Neuronal stem cell (in vitro differentiated cells): ENCODE results near the gene DAP3.
"Not testable (repeated sequence)": the region's sequence is repeated elsewhere in the genome, so short reads cannot be mapped to it uniquely, and the experiment has no call there.

Source experiments
- DNase-seq: peaks from one replicate; pipeline ENCODE4 v3.0.0-alpha.2; 2013; ENCODE audit warnings: low spot score
- H2AFZ ChIP-seq: one replicate; pipeline ENCODE4 v1.6.1; 2013; ENCODE audit warnings: mild to moderate bottlenecking, low read length, inconsistent platforms
- H2AK5ac ChIP-seq: 2 replicates; pipeline ENCODE4 v1.6.1; 2013; ENCODE audit warnings: low read depth, mild to moderate bottlenecking, inconsistent platforms, low read length, moderate library complexity, mixed read lengths
- H2BK120ac ChIP-seq: 2 replicates; pipeline ENCODE4 v1.6.1; 2013; ENCODE audit warnings: low read depth, mild to moderate bottlenecking, inconsistent platforms, low read length, moderate library complexity, mixed read lengths
- H2BK12ac ChIP-seq: one replicate; pipeline ENCODE4 v1.6.1; 2013; ENCODE audit warnings: low read length, inconsistent platforms
- H2BK15ac ChIP-seq: 2 replicates; pipeline ENCODE4 v1.6.1; 2013; ENCODE audit warnings: mild to moderate bottlenecking, low read length, inconsistent platforms, mixed read lengths
- H2BK5ac ChIP-seq: one replicate; pipeline ENCODE4 v1.6.1; 2013; ENCODE audit warnings: inconsistent platforms, mild to moderate bottlenecking, low read length, moderate library complexity
- H3K14ac ChIP-seq: one replicate; pipeline ENCODE4 v1.6.1; 2013; ENCODE audit warnings: low read length, inconsistent platforms
- H3K18ac ChIP-seq: 2 replicates; pipeline ENCODE4 v1.6.1; 2013; ENCODE audit warnings: low read length, inconsistent platforms
- H3K23ac ChIP-seq: 2 replicates; pipeline ENCODE4 v1.6.1; 2013; ENCODE audit warnings: low read depth, mild to moderate bottlenecking, mixed read lengths, low read length, inconsistent platforms; ENCODE audit not compliant: poor library complexity
- H3K27ac ChIP-seq: replicated peaks from 3 replicates; pipeline ENCODE4 v1.5.1; 2013; ENCODE audit warnings: low read length, inconsistent platforms
- H3K27me3 ChIP-seq, 3 experiments: 2 replicates each; pipeline ENCODE4 v1.6.1; 2013; ENCODE audit warnings: low read length in 3 of 3, mild to moderate bottlenecking in 2 of 3, inconsistent platforms in 1 of 3, low read depth in 1 of 3, mixed read lengths in 1 of 3, moderate library complexity in 1 of 3; ENCODE audit not compliant: control insufficient read depth in 3 of 3, insufficient read depth in 3 of 3
- H3K36me3 ChIP-seq, 2 donors: replicated peaks in 1 of 2; 2 replicates each; pipeline ENCODE4 v1.6.1; 2013; ENCODE audit warnings: low read length in 2 of 2; ENCODE audit not compliant: control insufficient read depth in 2 of 2, insufficient read depth in 2 of 2
- H3K4ac ChIP-seq: 2 replicates; pipeline ENCODE4 v1.6.1; 2013; ENCODE audit warnings: inconsistent platforms, mild to moderate bottlenecking, low read length, moderate library complexity
- H3K4me1 ChIP-seq, 2 donors: 1 replicate in 1 of 2; 2 replicates in 1 of 2; pipeline ENCODE4 v1.6.1; 2013; ENCODE audit warnings: low read length in 2 of 2, low read depth in 1 of 2; ENCODE audit not compliant: control insufficient read depth in 2 of 2, insufficient read depth in 1 of 2
- H3K4me2 ChIP-seq: one replicate; pipeline ENCODE4 v1.6.1; 2013; ENCODE audit warnings: mild to moderate bottlenecking, low read length, inconsistent platforms; ENCODE audit not compliant: insufficient read depth, poor library complexity, severe bottlenecking
- H3K4me3 ChIP-seq, 2 donors: 2 replicates each; pipeline ENCODE4 v1.5.1; 2013; ENCODE audit warnings: low read length in 2 of 2, mild to moderate bottlenecking in 2 of 2, inconsistent platforms in 1 of 2, moderate library complexity in 1 of 2
- H3K79me1 ChIP-seq: one replicate; pipeline ENCODE4 v1.6.1; 2013; ENCODE audit warnings: low read depth, mild to moderate bottlenecking, inconsistent platforms, low read length, moderate library complexity
- H3K9ac ChIP-seq: one replicate; pipeline ENCODE4 v1.6.1; 2013; ENCODE audit warnings: mild to moderate bottlenecking, low read depth, low read length, inconsistent platforms; ENCODE audit not compliant: poor library complexity
- H3K9me3 ChIP-seq, 2 donors: replicated peaks in 1 of 2; 2 replicates each; pipeline versions ENCODE3 to v1.6.1; 2013; ENCODE audit warnings: low read length in 2 of 2, mild to moderate bottlenecking in 2 of 2, inconsistent platforms in 1 of 2, low read depth in 1 of 2, mixed read lengths in 1 of 2, moderate library complexity in 1 of 2; ENCODE audit not compliant: control insufficient read depth in 2 of 2, insufficient read depth in 1 of 2
- H4K8ac ChIP-seq: one replicate; pipeline ENCODE4 v1.6.1; 2013; ENCODE audit warnings: low read depth, mild to moderate bottlenecking, inconsistent platforms, low read length, moderate library complexity
- H4K91ac ChIP-seq: one replicate; pipeline ENCODE4 v1.6.1; 2013; ENCODE audit warnings: low read length, low read depth, mild to moderate bottlenecking, inconsistent platforms; ENCODE audit not compliant: poor library complexity
- WGBS, 2 donors: extraction: QIAGEN DNeasy Blood & Tissue Kit; methylation state at CpG; one replicate each; pipeline ENCODE4 v1.1.7; 2013; ENCODE audit warnings: missing lambda C conversion rate in 2 of 2, mixed read lengths in 1 of 2; ENCODE audit not compliant: insufficient read length in 2 of 2, insufficient replicate concordance in 1 of 2; ENCODE audit errors: extremely low coverage in 2 of 2; 5-methylcytosine and 5-hydroxymethylcytosine counted together

DAP3 gene

DNA sequence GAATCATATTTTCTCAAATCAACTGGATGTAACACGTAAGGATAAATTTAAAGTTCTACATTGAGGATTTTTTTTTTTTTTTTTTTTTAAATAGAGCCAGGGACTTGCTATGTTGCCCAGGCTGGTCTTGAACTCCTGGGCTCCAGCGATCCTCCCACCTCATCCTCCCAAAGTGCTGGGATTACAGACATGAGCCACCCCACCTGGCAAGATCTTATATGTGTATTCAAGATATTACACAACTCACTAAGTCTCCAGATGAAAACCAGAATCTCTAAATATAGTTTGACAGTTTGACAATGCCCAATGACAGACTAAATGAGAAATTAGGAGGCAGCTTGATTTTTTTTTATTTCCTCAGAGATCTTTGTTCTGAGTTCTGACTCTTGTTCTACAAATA is 7.1 kb upstream of the DAP3 start:
- peaks cover 5% of the 10 kb centered on the region for H3K79me1 ChIP-seq
- no peak overlapping the region for H2AFZ ChIP-seq
- no peak overlapping the region for H2BK15ac ChIP-seq
- H3K4me3 ChIP-seq: no peak overlapping the region
- no peak overlapping the region for H2BK12ac ChIP-seq
- H3K4me2 ChIP-seq: no peak overlapping the region
- no CpG with 5 or more reads among the region's 2 CpGs for WGBS, 2 donors
- no peak overlapping the region for H3K18ac ChIP-seq
- peaks cover 7 to 76% of the 10 kb centered on the region in 2 donors for H3K36me3 ChIP-seq
- no peak overlapping the region for H3K27ac ChIP-seq
- no peak overlapping the region for H3K23ac ChIP-seq
- peaks cover 0 to 4% of the 10 kb centered on the region in 2 donors for H3K4me1 ChIP-seq
- H3K9me3 ChIP-seq: no peaks in the 10 kb centered on the region
- no peak overlapping the region for H4K91ac ChIP-seq
- no peak overlapping the region for H3K14ac ChIP-seq
- H3K4ac ChIP-seq: no peak overlapping the region
- no peak overlapping the region for H2BK120ac ChIP-seq
- no peak overlapping the region for H4K8ac ChIP-seq
- H2BK5ac ChIP-seq: no peak overlapping the region
- DNase-seq: no peak
- no peaks in the 10 kb centered on the region for H3K27me3 ChIP-seq
- no peak overlapping the region for H3K9ac ChIP-seq
- no peak overlapping the region for H2AK5ac ChIP-seq

DNA sequence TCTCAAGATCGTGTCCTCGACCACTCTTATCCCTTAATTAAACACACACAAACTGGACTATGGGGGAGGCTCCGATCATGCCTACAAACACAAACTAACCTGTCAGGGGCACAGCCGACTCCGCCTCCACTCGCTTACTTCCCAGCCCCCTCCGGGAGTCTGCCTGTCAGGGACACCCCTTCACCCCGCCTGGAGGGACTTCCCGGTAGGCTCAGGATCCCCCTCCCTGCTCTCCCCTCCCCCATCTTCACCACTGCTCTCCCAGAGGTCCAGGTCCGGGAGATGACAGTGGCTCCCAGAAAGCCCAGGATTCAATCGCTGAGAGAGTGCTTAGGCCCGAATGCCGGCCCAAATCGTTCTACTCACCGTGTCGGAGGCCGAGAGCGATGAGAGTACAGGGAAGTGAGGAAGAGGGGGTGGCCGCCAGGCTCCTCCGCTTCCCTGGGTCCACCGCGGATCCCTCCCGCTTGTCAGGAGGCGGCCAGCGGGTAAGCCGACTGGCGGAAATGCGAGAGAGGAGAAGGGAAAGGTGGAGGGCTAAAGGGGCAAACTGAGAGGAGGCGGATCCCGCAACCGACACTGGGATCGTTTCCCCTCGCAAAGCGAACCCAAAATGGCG is 1.1 kb upstream of the DAP3 start:
- not testable (repeated sequence) for H3K27me3 ChIP-seq, H3K4me1 ChIP-seq, H4K8ac ChIP-seq, H4K91ac ChIP-seq, DNase-seq, H3K4ac ChIP-seq, H2BK12ac ChIP-seq, H3K14ac ChIP-seq
- no CpG with 5 or more reads among the region's 35 CpGs for WGBS, 2 donors
- Histone ChIP-seq H2BK5ac (peak overlapping the region; percentile 99), H3K4me2 (peak overlapping the region; percentile 45), H3K9me3 (peaks cover 0 to 21% of the 10 kb centered on the region in 2 donors), H2BK120ac (peak overlapping the region; percentile 72), H2AK5ac (peak overlapping the region; percentile 74), H3K23ac (peak overlapping the region; percentile 99), H3K9ac (peak overlapping the region; percentile 99), H2AFZ (peak overlapping the region; percentile 100), H3K4me3 (peak overlapping the region; percentile 97 to 99), H3K36me3 (peaks cover 0 to 57% of the 10 kb centered on the region in 2 donors), H3K79me1 (peaks cover 11% of the 10 kb centered on the region), H3K27ac (peak overlapping the region; percentile 82), H3K18ac (peak overlapping the region; percentile 98), H2BK15ac (peak overlapping the region; percentile 97)

DNA sequence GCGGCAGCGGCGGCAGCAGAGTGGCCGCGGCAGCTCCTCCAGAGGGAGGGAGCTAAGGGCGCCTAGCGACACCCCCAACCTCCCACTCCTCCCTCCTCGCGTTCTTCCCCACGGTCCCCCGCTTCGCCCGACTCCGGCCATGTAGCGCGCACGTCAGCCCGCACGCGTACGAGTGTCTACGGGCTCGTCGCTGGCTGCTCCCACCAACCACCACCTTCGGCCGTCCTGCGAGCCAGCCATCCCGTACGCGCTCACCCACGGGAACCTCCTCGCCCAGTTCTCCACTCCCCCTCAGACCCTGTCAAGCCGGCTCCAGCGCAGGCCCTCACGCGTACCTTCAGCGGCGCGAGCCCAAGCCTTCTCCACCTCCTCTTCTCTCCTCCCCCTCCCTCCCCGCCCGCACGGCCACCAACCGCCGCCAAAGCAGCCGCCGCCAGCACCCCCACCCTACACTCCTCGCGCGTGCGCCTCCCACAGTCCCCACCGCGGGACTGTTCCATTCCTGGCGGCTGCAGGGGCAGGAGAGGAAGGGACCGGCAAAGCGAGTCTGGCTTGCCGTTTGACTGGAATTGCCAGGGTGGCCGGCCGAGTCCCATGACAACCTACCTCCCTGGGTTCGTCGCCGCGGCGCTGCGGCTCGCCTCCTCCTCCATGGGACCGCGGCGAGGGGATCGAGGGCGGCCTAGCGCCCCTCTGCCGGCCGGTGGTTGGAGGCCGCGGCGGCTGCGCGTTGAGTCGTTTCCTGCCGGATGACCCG is 389 bp upstream of the DAP3 start, which contains the start of gene YY1AP1:
Gene YY1AP1 (minus strand): TSS at position 451 of the 757 bp plus-strand sequence. CDS start 8,338 bp downstream, outside the sequence.
- peak within 1 kb of the TSS; percentile 100 for H2AFZ ChIP-seq
- peaks cover 3 to 4% of the 10 kb centered on the region in 2 donors for H3K4me1 ChIP-seq
- peak within 1 kb of the TSS; percentile 99 for H3K9ac ChIP-seq
- H2BK120ac ChIP-seq: peak within 1 kb of the TSS; percentile 72
- H3K23ac ChIP-seq: peak within 1 kb of the TSS; percentile 99
- peak within 1 kb of the TSS; percentile 97 for H2BK15ac ChIP-seq
- DNase-seq: peak; percentile 88
- H3K4ac ChIP-seq: peak within 1 kb of the TSS; percentile 93
- no peak within 1 kb of the TSS for H4K91ac ChIP-seq
- peak within 1 kb of the TSS; percentile 45 for H3K4me2 ChIP-seq
- peaks cover 0 to 26% of the 10 kb centered on the region in 2 donors for H3K9me3 ChIP-seq
- no CpG with 5 or more reads among the region's 81 CpGs for WGBS, 2 donors
- H4K8ac ChIP-seq: no peak within 1 kb of the TSS
- peak within 1 kb of the TSS; percentile 41 for H2BK12ac ChIP-seq
- H3K4me3 ChIP-seq: peak within 1 kb of the TSS; percentile 97 to 99
- peak within 1 kb of the TSS; percentile 74 for H2AK5ac ChIP-seq
- H3K27ac ChIP-seq: peak within 1 kb of the TSS; percentile 82
- peaks cover 3 to 55% of the 10 kb centered on the region in 2 donors for H3K36me3 ChIP-seq
- H3K14ac ChIP-seq: peak within 1 kb of the TSS; percentile 97
- peak within 1 kb of the TSS; percentile 100 for H3K18ac ChIP-seq
- H3K79me1 ChIP-seq: peaks cover 8% of the 10 kb centered on the region
- no peaks in the 10 kb centered on the region for H3K27me3 ChIP-seq
- peak within 1 kb of the TSS; percentile 99 for H2BK5ac ChIP-seq

DNA sequence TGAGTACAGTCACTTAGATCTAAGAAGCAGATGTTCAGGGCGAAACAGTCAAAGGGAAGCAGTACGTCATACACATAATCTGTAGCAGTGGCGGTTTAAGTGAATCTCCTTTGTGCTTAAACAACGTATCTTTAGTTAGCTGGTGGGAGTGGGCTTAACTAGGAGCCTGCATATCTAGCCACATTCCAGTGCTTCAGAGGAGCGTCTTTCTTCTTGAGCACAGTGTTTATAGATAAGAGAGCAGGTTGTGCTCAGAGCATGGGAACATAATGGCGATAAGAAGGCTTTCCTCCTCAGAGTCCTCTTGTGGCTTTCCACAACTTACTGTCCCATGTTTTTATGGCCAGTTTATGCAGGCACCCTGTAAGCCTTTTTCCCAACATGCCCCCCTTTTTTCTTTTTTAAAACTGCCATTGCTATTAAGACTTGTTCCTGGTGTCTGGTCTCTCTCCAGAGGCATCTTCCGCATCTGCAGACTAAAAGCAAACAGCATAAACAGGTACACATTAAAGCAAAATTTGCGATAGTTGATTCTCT is 3.2 kb downstream of the DAP3 start:
- H3K4me2 ChIP-seq: no peak overlapping the region
- peaks cover 10% of the 10 kb centered on the region for H3K79me1 ChIP-seq
- H3K14ac ChIP-seq: no peak overlapping the region
- no peak overlapping the region for H3K27ac ChIP-seq
- H3K4me1 ChIP-seq: peaks cover 0 to 3% of the 10 kb centered on the region in 2 donors
- no peaks in the 10 kb centered on the region for H3K27me3 ChIP-seq
- H3K18ac ChIP-seq: no peak overlapping the region
- H3K36me3 ChIP-seq: peaks cover 3 to 47% of the 10 kb centered on the region in 2 donors
- H4K8ac ChIP-seq: no peak overlapping the region
- H2AK5ac ChIP-seq: no peak overlapping the region
- no peak overlapping the region for H2BK5ac ChIP-seq
- no CpG with 5 or more reads among the region's 8 CpGs for WGBS, 2 donors
- H4K91ac ChIP-seq: no peak overlapping the region
- no peak overlapping the region for H3K4ac ChIP-seq
- peaks cover 0 to 37% of the 10 kb centered on the region in 2 donors for H3K9me3 ChIP-seq
- no peak overlapping the region for H2BK15ac ChIP-seq
- H3K9ac ChIP-seq: no peak overlapping the region
- H2BK120ac ChIP-seq: no peak overlapping the region
- no peak overlapping the region for H2AFZ ChIP-seq
- no peak overlapping the region for H2BK12ac ChIP-seq
- no peak overlapping the region for H3K4me3 ChIP-seq
- H3K23ac ChIP-seq: no peak overlapping the region
- no peak for DNase-seq
